SU-DHL-6 (cell line): ENCODE measurements around the gene CALCOCO2.

Experiments
- CTCF ChIP-seq: fragments of 200-600 bp; sonication (generic); IDR thresholded peaks from one replicate; pipeline ENCODE4 v1.5.1; 2017; ENCODE audit warnings: antibody characterized with exemption, mild to moderate bottlenecking, low read length, moderate library complexity; ENCODE audit not compliant: insufficient read depth, poor library complexity, severe bottlenecking
- EZH2phosphoT487 ChIP-seq: fragments of 200-600 bp; sonication (generic), shearing (Covaris generic); conservative IDR thresholded peaks from 2 replicates; pipeline ENCODE4 v1.6.1; 2018; ENCODE audit warnings: mild to moderate bottlenecking, antibody characterized with exemption, low read length, moderate library complexity, mixed read lengths

DNA sequence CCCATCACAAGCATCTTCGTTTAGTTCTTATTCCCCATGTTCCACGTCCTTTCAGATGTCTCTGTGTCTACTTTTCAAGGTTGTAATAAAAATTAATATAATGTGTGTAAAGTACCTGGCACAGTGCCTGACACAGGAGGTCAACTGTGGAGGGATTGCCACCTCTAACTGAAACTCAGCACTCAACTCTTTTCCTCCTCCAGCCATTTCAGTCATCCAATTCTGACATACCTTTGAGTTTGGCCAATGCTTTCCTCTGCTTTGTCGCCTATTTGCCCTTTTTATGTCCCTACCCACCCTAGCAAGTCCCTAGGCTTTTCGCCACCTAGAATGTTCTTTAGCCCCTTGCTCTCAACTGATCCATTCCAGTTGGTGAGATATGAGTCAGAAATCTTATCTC lies 78.9 kb downstream of the CALCOCO2 start:
- no peak for TF ChIP-seq CTCF
- TF ChIP-seq EZH2phosphoT487 = no peak
